GM18858 (cell line): ENCODE results near the gene PIM1.

Experiments used
- ATAC-seq: cut with Tn5 transposase; IDR thresholded peaks from one replicate; pipeline ENCODE4 v1.9.1; 2021; ENCODE audit not compliant: unreplicated experiment

The PIM1 gene

GRCh38 chr6:37137201-37138090 is 32.5 kb upstream of the PIM1 start:
- no peak for ATAC-seq

- no peak for ATAC-seq
Measured at GRCh38 chr6:37138856-37139229, 31.1 kb upstream of the PIM1 start.

GRCh38 chr6:37139230-37139962 is 30.6 kb upstream of the PIM1 start:
- no peak for ATAC-seq

GRCh38 chr6:37140145-37140544 is 29.8 kb upstream of the PIM1 start:
- no peak for ATAC-seq

- no peak for ATAC-seq
Measured at GRCh38 chr6:37141281-37142049, 28.5 kb upstream of the PIM1 start.

- no peak for ATAC-seq
Measured at GRCh38 chr6:37142050-37142614, 27.8 kb upstream of the PIM1 start.

- no peak for ATAC-seq
Measured at GRCh38 chr6:37143585-37143984, 26.4 kb upstream of the PIM1 start.

GRCh38 chr6:37145443-37145842 is 24.5 kb upstream of the PIM1 start:
- ATAC-seq: no peak

- ATAC-seq: no peak
Measured at GRCh38 chr6:37146735-37147157, 23.2 kb upstream of the PIM1 start.

GRCh38 chr6:37149745-37150144 is 20.2 kb upstream of the PIM1 start:
- ATAC-seq: no peak

- no peak for ATAC-seq
Measured at GRCh38 chr6:37150314-37150713, 19.6 kb upstream of the PIM1 start.

- ATAC-seq: peak; percentile 79
Measured at GRCh38 chr6:37155394-37156312, 14.3 kb upstream of the PIM1 start.

- no peak for ATAC-seq
Measured at GRCh38 chr6:37158508-37158907, 11.4 kb upstream of the PIM1 start.

- peak; percentile 69 for ATAC-seq
Measured at GRCh38 chr6:37160922-37161778, 8.8 kb upstream of the PIM1 start.

GRCh38 chr6:37162740-37163139 is 7.2 kb upstream of the PIM1 start:
- ATAC-seq: no peak

- no peak for ATAC-seq
Measured at GRCh38 chr6:37168163-37168758, 1.7 kb upstream of the PIM1 start.

- no peak for ATAC-seq
Measured at GRCh38 chr6:37168811-37169495, 999 bp upstream of the PIM1 start.
